ENCODE data around the gene ABHD14A. TPM values are rescaled to one million over a fixed set of nuclear protein-coding genes. Genes with fewer than 3 reads are reported as not detected.
A peak's percentile ranks its signal among the peaks of the same experiment; 100 is the strongest.

ABHD14A gene
- total RNA-seq, 2 donors from 2014 or later: 6.1 to 8.6 TPM

GRCh38 chr3:51938780-51939425, 36.0 kb upstream of the ABHD14A start:
- intact Hi-C loops (cut with DNase I, micrococcal nuclease): no loop called here
- no peak for ATAC-seq
- no peak for DNase-seq

- intact Hi-C loops (cut with DNase I, micrococcal nuclease): no loop called here
- no peak for DNase-seq
- no peak for ATAC-seq
Measured at GRCh38 chr3:51940648-51941462, 34.0 kb upstream of the ABHD14A start.

GRCh38 chr3:51941463-51941797, 33.4 kb upstream of the ABHD14A start:
- DNase-seq (no peak), ATAC-seq (no peak)
- intact Hi-C loops (cut with DNase I, micrococcal nuclease): no loop called here

- DNase-seq (peak; percentile 100), ATAC-seq (peak; percentile 87)
- intact Hi-C loops (cut with DNase I, micrococcal nuclease): no loop called here
Measured at GRCh38 chr3:51941798-51942602, 32.9 kb upstream of the ABHD14A start, which contains the start of the genes PARP3 and RRP9. Gene PARP3 (plus strand): TSS chr3:51942363. CDS start chr3:51943356, 993 bp downstream. Gene RRP9 (minus strand): TSS chr3:51941904. CDS start chr3:51941867, 37 bp downstream.

- ATAC-seq (peak; percentile 58), DNase-seq (peak; percentile 71 to 80)
- intact Hi-C loops (cut with DNase I, micrococcal nuclease): no loop called here
Measured at GRCh38 chr3:51942603-51943450, 32.0 kb upstream of the ABHD14A start.

- intact Hi-C loops (cut with DNase I, micrococcal nuclease): no loop called here
- DNase-seq (no peak), ATAC-seq (no peak)
Measured at GRCh38 chr3:51943451-51944391, 31.1 kb upstream of the ABHD14A start.

- intact Hi-C loops (cut with DNase I, micrococcal nuclease): no loop called here
- DNase-seq (no peak), ATAC-seq (no peak)
Measured at GRCh38 chr3:51944451-51945021, 30.3 kb upstream of the ABHD14A start.

- intact Hi-C loops (cut with DNase I, micrococcal nuclease): no loop called here
- DNase-seq (no peak), ATAC-seq (no peak)
Measured at GRCh38 chr3:51945031-51945840, 29.6 kb upstream of the ABHD14A start.

GRCh38 chr3:51945926-51946705, 28.7 kb upstream of the ABHD14A start:
- no peak for DNase-seq
- no peak for ATAC-seq
- intact Hi-C loops (cut with DNase I, micrococcal nuclease): no loop called here

GRCh38 chr3:51946796-51947195, 28.1 kb upstream of the ABHD14A start:
- intact Hi-C loops (cut with DNase I, micrococcal nuclease): no loop called here
- DNase-seq (no peak), ATAC-seq (no peak)

GRCh38 chr3:51947215-51947900, 27.5 kb upstream of the ABHD14A start:
- DNase-seq: no peak
- intact Hi-C loops (cut with DNase I, micrococcal nuclease): no loop called here
- no peak for ATAC-seq

GRCh38 chr3:51948016-51948580, 26.8 kb upstream of the ABHD14A start:
- intact Hi-C loops (cut with DNase I, micrococcal nuclease): no loop called here
- DNase-seq: no peak
- no peak for ATAC-seq

GRCh38 chr3:51949121-51949520, 25.7 kb upstream of the ABHD14A start:
- DNase-seq (no peak), ATAC-seq (no peak)
- intact Hi-C loops (cut with DNase I, micrococcal nuclease): no loop called here

GRCh38 chr3:51950899-51951298, 24.0 kb upstream of the ABHD14A start:
- no peak for ATAC-seq
- no peak for DNase-seq
- intact Hi-C loops (cut with DNase I, micrococcal nuclease): no loop called here

GRCh38 chr3:51953445-51953844, 21.4 kb upstream of the ABHD14A start:
- intact Hi-C loops (cut with DNase I, micrococcal nuclease): no loop called here
- ATAC-seq: no peak
- no peak for DNase-seq

Measured in left colon (tissue), 2 donors.